Medulla oblongata (tissue), 1 donor: ENCODE measurements around the gene PHYH.
"Not testable (repeated sequence)": the region's sequence is repeated elsewhere in the genome, so short reads cannot be mapped to it uniquely, and the experiment has no call there.

ENCODE experiments used
- DNase-seq: peaks from one replicate; pipeline ENCODE4 v3.0.0-alpha.2; 2015; ENCODE audit errors: extremely low spot score

Gene PHYH

DNA sequence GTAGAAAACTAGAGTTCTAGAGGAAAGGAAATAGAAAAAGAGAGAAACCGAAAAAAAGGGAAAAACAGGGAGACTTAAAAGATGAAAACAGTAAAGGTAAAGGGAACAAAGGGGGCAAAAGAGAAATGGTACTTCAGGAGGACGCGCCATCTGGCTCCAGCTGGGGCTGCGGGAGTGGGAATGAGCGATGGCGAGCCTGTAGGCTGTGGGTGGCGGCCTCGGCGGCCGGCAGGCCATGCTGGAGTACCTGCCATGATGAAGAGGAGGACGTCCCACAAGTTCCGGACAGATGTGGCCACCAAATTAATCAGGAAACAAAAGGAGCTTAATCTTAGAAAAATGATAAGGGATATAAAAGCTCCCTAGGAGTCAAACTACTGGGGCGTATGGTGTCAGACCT lies 21.7 kb upstream of the PHYH start:
- no peak for DNase-seq

DNA sequence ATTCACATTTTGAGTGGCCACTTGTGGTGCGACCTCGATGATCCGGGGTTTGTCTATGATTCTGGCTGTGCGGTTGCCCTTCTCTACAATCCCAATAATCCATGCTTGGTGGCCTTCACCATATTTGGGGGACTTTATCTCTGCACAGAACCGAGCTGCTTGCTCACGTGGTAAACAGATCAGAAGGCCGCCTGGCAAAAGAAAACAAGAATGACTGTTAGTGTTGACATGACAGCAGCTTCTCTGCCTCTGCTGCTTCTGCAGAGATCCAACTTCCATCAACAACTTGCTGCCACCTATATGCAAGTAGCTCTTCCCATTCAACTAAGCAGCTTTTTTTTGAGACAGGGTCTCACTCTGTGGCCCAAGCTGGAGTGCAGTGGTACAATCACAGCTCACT lies 19.3 kb upstream of the PHYH start:
- no peak for DNase-seq

DNA sequence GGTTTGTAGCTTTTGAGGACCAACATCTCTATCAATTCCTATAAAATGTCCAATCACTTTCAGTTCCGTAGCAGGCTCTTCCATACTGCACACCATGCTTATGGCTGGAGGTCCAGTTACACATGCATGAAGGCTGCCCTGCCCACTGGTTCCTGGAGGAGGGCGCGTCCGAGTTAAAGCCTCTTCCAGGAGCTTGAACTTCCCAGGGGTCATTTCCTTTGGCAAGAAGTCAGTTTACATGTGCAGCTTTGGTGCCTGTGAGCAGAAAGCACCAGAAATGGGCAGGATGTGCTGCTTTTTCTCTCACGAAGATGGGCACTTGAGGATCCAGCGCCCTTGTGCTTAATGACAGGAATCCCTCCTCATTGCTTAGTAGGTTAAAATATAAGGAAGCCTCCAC lies 17.6 kb upstream of the PHYH start:
- DNase-seq = no peak

DNA sequence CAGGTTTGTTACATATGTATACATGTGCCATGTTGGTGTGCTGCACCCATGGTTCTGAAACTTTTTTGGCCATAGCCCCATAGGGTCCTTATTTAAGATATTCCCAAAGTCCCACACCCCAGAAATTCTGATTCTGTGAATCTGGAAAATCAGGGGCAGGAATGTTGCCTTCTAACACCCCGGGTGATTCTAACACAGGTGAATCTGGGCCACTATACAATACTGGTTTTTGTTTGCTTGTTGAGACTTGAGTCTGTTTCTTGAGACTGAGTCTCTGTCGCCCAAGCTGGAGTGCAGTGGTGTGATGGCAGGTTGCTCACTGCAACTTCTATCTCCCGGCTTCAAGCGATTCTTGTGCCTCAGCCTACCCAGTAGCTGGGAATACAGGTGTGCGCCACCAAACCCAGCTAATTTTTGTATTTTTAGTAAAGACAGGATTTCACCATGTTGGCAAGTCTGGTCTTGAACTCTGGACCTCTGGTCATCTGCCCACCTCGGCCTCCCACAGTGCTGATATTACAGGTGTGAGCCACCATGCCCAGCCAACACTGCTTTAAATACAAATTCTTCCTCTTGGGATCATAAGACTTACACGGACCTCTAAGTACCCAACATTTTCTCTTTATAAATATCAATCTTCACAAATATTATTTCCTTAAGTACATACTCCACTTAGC lies 16.9 kb upstream of the PHYH start:
- DNase-seq = no peak

DNA sequence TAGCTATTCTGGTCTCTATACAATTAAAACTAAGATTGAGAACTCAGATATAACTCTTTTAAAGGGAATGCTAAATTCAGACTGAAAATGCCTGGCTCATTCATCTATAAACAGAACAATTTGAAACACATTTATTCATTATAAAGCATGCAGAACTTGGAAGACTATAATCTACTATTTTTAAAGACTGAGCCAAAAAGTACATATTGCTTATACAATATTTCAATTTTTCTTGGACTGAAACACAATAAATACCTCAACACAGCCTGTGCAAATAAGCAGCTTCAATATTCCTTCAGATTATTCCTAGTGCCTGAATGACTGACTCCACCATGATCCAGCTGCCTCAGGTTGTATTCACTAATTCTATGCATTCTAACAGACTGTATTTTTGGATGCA lies 15.5 kb upstream of the PHYH start:
- no peak for DNase-seq

DNA sequence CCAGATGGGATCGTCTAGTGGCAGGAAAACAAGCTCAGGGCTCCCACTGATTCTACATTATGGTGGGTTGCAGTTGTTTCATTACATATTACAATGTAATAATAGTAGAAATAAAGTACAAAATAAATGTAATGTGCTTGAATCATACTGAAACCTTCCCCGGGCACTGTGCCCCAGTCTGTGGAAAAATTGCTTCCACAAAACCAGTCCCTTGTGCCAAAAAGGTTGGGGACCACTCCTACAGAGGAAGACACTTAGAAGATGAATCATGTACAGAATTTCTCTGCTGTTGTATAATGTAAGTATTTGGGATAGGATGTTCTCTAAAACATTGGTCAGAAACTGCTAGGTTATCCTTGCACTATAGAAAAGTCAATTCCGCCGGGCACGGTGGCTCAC lies 11.3 kb upstream of the PHYH start:
- DNase-seq = no peak

DNA sequence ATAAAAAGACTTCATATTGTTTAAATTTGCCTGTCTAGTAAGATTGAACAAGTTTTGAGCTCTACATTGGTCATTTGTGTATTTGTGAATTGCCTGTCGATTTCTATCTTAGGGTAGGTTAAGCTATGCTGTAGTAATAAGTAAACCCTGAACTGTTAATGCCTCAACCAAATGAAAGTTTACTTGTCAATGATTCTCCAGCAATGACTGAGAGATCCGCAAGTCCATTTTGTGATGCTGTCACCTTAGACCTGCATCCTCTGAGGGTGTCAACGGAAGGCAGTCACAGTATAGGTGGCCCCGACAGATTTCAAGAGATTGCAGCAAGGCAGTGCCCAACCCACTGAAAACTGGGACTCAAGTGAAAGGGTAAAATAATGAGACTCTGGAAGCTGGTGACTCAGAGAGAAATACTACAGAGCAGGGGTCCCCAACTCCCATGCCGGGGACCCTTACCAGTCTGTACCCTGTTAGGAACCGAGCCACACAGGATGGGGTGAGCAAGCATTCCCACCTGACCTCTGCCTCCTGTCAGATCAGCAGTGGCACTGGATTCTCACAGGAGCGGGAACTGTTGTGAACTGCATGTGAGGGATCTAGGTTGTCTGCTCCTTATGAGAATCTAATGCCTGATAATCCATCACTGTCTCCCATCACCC lies 10.8 kb upstream of the PHYH start:
- DNase-seq = no peak

DNA sequence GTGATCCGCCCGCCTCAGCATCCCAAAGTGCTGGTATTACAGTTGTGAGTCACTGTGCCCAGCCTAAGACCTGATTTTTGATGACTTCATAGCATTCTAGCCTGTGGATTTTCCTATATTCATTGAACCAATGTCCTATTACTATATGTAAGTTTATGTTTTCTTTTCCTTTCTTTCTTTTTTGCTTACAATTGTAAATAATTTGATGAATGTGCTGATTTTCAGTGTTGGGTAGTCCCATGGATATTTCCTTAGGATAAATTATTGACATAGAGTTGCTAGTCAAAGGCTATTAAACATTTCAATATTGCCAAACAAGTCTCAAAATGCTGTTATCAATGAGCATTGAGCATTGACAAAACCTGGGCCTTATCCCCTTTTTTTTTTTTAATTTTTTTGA lies 9.9 kb upstream of the PHYH start:
- DNase-seq = no peak

DNA sequence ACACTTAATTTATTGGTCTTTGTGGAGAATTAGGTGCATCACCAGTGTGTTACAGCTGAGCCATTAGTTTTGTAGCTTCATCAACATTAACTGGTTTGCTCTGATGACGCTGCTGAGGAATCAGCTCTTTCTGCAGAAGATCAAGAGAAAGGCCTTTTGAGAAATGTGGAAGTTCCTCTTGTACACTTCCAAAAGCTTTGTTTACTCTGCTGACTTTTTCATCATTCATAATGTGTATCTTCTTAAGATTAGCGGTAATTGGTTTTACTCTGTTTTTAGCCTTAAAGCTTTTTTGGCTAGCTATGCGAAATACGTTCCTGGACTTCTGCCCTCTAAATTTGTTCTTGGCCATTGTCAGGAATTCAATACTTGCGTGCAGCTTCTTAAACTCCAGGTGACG lies 8.2 kb upstream of the PHYH start:
- DNase-seq = no peak

DNA sequence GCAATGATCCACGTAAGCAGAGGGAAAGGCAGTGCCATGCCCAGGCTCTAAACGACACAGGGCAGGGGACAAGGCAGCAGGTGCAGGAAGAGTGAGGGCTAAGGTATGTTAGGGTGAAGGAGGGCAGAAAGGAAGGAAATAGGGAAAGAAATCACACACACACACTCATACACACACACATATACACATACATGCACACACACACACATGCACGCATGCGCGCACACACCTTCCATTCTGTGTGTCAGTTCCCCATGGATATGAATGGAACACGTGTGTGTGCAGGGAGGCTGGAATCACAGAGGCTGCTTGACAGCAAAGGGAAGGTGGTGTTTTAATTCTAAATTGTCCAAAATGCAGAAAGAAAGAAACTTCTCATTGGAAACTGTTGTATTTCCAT lies 6.2 kb upstream of the PHYH start:
- no peak for DNase-seq

DNA sequence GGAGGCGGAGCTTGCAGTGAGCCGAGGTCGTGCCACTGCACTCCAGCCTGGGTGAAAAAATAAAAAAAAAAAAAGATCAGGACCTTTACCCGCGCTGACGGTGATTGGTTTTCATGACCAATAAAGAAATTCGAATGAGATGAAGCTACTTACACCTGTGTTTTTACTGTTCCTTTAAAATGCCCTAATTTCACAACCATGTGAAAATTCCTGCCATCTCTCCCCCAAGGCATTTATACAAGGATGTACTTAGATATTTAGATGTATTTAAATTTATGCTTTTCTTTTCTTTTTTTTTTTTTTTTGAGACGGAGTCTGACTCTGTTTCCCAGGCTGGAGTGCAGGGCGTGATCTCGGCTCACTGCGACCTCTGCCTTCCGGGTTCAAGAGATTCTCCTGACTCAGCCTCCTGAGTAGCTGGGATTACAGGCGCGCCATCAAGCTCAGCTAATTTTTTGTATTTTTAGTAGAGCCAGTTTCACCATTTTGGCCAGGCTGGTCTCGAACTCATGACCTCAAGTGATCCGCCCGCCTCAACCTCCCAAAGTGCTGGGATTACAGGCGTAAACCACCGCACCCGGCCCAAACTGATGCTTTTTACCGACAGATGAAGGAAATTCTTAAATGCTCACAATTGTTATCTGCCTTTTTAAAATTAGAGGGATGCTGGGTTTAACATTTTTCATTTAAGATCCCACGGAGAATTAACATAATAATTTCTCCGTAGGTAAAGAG lies 3.1 kb upstream of the PHYH start:
- no peak for DNase-seq

DNA sequence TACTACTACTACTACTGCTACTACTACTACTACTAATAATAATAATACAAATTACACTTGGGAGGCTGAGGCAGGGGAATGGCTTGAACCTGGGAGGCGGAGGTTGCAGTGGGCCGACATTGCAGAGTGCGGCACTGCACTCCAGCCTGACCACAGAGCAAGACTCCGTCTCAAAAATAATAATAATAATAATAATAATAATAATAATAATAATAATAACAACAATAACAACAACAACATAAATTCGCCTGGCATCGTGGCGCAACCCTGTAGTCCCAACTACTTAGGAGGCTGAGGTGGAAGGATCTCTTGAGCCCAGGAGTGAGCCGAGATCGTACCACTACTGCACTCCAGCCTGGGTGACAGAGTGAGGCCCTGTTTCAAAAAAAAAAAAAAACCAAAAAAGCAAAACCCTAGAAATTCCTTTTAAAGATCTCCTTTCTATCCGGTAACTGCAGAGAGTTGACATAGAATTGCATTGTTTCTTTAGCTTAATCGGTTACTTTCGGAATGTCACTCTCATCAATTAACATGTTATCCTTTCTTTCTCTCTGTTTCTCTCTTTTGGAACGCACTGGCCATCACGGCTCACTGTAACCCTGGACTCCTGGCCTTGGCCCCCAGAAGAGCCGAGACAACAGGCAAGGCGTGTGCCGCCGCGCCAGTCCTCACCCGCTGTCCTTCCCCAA lies 972 bp downstream of the PHYH start:
- no peak for DNase-seq

DNA sequence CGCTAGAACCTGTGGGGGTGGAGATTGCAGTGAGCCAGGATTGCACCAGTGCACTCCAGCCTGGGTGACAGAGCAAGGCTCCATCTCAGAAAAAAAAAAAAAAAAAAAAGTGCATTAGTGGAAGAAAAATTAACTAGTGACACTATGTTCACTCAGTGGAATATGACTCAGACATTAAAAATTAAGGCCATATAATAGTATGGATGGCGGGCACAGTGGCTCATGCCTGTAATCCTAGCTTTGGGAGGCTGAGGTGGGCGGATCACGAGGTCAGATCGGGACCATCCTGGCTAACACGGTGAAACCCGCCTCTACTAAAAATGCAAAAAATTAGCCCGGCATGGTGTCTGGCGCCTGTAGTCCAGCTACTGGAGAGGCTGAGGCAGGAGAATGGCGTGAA lies 3.4 kb downstream of the PHYH start:
- DNase-seq = no peak

DNA sequence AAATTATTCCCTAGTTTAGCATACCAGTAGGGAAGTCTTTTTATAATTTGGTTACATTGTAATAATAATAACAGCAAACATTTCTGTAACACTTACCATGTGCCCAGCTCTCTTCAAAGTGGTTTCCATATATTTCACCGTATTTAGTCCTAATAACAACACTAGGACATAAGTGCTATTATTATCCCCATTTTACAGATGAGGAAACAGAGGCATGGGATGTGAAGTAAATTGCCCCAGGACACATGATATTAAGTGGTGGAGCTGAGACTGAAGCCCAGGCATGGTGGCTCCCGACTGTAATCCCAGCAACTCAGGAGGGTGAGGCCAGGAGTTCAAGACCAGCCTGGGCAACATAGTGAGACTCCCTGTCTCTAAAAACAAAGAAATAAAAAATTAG lies 5.1 kb downstream of the PHYH start:
- DNase-seq = no peak

DNA sequence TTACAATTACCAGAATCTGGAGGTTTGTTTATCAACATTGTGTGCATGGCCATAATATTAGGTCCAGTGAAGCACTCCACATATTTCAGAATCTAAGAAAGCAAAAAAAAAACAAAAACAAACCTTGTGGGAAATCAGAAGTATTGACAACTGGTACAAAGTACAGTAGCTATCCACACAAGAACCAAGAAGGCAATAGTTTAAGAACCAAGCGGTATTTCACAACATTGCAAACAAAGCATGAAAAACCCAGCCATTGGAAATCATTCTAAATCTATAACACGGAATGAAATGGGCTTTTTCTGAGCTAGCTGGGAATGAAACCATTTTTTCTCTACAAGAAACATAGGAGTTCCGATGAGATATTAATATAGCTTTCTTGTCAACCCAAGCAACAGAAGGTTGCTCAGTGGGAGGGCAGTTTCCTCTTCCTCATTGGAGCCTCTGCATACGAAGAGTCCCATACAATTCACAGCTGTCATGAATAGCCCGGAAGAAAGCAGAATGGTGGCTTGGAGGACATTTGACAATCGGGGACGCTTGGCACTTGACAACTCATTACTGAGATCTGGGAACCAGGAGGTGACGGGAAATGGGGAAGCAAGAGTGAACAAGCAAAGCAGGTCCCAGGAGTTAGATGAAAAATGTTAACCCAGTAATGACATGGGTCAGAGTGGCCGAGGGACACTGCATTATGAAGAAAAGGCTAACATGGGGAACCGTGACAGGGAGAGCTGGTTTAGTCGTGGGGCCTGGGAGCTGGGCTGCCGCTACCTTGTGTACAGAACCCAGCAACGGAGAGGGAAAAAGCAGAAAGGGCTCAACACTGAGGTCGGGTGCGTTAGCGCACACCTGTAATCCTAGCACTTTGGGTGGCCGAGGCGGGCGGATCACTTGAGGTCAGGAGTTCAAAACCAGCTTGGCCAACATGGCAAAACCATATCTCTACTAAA lies 7.8 kb downstream of the PHYH start:
- DNase-seq = no peak

DNA sequence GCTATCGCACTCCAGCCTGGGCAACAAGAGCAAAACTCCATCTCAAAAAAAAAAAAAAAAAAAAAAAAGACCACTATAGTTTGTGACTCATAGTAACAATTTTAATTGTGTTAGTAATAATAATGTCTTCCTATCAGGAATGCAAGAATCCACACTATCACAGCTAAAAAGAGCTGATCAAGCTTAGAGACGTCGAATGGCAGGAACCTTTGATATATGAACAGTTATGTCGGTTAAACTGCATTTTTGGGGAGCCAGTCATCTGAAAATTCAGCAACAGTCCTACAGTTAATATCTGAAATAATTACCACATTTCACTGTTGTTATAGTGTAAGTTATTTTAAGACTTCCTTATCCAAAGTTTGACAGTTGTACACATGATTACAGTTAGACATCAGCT lies 8.8 kb downstream of the PHYH start:
- DNase-seq = no peak

DNA sequence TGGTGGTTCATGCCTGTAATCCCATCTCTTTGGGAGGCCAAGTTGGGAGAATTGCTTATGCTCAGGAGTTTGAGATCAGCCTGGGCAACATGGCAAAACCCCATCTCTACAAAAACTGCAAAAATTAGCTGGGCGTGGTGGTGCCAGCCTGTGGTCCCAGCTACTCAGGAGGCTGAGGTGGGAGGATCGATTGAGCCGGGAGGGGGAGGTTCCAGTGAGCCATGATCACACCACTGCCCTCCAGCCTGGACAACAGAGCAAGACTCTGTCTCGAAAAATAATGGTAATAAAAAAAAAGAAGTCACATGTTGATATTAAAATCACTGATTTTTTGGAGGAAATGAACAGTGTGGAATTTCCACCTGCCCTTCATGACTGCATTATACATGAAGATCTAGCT lies 15.8 kb downstream of the PHYH start:
- no peak for DNase-seq

DNA sequence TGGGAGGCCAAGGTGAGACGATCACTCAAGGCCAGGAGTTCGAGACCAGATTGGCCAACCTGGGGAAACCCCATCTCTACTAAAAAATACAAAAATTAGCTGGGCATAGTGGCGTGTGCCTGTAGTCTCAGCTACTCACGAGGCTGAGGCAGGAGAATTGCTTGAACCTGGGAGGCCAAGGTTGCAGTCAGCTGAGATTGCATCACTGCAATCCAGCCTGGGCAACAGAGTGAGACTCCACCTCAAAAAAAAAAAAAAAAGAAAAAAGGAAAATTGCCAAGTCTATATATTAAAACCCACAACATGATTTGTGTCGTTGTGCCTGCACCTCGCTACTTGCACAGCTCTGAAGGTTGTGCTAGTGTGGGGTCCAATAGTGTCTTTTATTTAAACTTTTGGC lies 17.5 kb downstream of the PHYH start:
- not testable (repeated sequence) for DNase-seq

DNA sequence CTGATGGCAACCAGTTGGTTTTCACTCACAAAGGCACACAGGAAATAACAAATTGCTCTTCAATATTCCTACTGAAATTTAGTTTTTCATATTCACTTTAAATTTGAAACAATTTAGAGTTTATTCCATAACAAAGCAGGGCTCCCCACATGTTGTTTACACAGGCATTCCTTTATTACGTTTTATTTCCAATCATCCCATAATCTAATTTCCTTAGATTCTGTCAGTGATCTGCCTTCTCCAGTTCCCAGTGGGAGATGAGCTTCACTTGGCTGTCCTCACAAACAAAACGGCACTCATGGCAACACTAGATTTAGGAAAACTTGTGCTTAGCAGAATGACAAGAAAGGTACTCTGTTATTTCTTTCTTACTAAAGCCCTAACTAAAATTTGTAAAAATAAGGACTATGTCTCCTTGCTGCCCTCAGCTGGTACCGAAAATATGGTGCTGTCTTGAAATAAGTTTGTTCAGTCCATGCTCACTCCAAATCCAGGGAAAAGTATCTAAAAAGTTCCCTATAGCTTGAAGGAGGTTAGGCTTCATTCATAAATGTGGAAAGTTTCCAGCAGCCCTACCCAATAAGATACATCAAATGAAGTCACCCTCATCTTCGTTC lies 23.0 kb downstream of the PHYH start:
- DNase-seq = peak; percentile 13

DNA sequence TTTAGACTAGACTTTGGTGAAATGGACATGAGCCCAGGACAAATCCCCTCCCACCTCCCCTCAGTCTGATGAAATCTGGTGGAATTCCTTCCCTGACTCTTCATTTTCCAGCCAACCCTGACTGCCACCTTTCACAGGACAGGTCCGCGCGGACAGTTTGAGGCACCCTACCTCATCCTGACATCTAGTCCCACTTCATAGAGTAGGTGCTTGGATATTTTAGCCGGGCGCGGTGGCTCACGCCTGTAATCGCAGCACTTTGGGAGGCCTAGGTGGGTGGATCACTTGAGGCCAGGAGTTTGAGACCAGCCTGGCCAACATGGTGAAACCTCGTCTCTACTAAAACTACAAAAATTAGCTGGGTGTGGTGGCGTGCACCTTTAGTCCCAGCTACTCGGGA lies 23.7 kb downstream of the PHYH start:
- DNase-seq = not testable (repeated sequence)

DNA sequence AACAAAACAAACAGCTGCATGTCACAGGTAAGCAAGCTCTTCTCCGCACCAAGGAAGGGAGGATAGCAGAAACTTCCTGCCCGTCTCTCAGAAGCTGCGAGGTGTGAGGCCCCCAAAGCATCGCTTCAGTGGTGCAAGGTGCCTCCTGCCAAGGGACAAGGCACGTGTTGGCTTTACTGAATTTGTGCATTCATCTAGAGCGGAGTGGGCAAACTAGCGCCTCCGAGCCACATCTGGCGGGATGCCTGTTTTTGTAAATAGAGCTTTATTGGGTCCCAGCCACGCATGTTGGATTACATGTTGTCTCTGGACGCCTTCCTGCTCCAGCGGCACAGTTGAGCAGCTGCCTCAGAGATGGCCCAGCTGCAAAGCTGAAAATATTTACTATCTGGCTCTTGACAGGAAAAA lies 27.7 kb downstream of the PHYH start:
- peak; percentile 87 for DNase-seq
